ENCODE measurements around the gene HSPA1A. TPM values are rescaled to one million over a fixed set of nuclear protein-coding genes. Genes with fewer than 3 reads are reported as not detected.

The HSPA1A gene
- total and polyA plus RNA-seq, 3 donors from 2014 or later: 90.4 to 151 (median 113) TPM

DNA sequence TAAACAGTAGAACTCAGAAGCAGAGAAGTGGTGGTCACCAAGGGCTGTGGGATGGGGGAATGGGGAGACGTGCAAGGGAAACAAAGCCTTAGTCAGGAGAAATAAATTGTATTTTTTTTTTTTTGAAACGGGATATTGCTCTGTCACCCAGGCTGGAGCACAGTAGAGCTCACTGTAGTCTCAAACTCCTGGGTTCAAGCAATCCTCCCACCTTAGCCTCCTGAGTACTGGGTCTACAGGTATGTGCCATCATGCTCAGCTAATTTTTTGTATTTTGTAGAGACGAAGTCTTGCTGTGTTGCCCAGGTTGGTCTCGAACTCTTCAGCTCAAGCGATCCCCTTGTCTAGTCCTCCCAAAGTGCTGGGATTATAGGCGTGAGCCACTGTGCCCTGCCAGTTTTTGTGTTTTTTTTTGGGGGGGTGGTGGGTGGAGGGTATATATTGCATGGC lies 15.6 kb downstream of the HSPA1A start:
- Histone ChIP-seq H3K36me3 (ENCODE audit: low read depth, missing control alignments) (no peaks in the 10 kb centered on the region), H3K27ac (peak overlapping the region; percentile 88 to 90), H3K27me3 (no peaks in the 10 kb centered on the region), H3K4me1 (peaks cover 17% of the 10 kb centered on the region), H3K4me3 (peak overlapping the region; percentile 42 to 63), H3K9me3 (no peaks in the 10 kb centered on the region)
- intact Hi-C loops (cut with DNase I; ENCODE audit: low total_unique reads): loop anchor here (5.0 kb wide), 1 partner anchor 149 kb away; the partner anchor contains the start of gene LY6G5C
- no peak for TF ChIP-seq POLR2A (IDR thresholded peaks at IDR 0.05)
- TF ChIP-seq, protein P1, sequence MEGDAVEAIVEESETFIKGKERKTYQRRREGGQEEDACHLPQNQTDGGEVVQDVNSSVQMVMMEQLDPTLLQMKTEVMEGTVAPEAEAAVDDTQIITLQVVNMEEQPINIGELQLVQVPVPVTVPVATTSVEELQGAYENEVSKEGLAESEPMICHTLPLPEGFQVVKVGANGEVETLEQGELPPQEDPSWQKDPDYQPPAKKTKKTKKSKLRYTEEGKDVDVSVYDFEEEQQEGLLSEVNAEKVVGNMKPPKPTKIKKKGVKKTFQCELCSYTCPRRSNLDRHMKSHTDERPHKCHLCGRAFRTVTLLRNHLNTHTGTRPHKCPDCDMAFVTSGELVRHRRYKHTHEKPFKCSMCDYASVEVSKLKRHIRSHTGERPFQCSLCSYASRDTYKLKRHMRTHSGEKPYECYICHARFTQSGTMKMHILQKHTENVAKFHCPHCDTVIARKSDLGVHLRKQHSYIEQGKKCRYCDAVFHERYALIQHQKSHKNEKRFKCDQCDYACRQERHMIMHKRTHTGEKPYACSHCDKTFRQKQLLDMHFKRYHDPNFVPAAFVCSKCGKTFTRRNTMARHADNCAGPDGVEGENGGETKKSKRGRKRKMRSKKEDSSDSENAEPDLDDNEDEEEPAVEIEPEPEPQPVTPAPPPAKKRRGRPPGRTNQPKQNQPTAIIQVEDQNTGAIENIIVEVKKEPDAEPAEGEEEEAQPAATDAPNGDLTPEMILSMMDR (IDR thresholded peaks at IDR 0.05): no peak
- no peak for DNase-seq
- 52 to 54% methylated on average over 6 of the region's 6 CpGs for WGBS, 2 donors

GRCh38 chr6:31831350-31832215 lies 16.2 kb downstream of the HSPA1A start:
- intact Hi-C loops (cut with DNase I; ENCODE audit: low total_unique reads): loop anchor here (5.0 kb wide), 1 partner anchor 149 kb away; the partner anchor contains the start of gene LY6G5C
- TF ChIP-seq, protein P1 (IDR thresholded peaks at IDR 0.05): no peak
- TF ChIP-seq POLR2A (IDR thresholded peaks at IDR 0.05): no peak
- DNase-seq: no peak
- WGBS, 2 donors: 84 to 85% methylated on average over 15 of the region's 15 CpGs
- H3K27me3 ChIP-seq: no peaks in the 10 kb centered on the region
- no peak overlapping the region for H3K4me3 ChIP-seq
- H3K36me3 ChIP-seq (ENCODE audit: low read depth, missing control alignments): no peaks in the 10 kb centered on the region
- H3K4me1 ChIP-seq: peaks cover 17% of the 10 kb centered on the region
- H3K27ac ChIP-seq: peak overlapping the region in 1 of 2 donors; percentile 14
- no peaks in the 10 kb centered on the region for H3K9me3 ChIP-seq

DNA sequence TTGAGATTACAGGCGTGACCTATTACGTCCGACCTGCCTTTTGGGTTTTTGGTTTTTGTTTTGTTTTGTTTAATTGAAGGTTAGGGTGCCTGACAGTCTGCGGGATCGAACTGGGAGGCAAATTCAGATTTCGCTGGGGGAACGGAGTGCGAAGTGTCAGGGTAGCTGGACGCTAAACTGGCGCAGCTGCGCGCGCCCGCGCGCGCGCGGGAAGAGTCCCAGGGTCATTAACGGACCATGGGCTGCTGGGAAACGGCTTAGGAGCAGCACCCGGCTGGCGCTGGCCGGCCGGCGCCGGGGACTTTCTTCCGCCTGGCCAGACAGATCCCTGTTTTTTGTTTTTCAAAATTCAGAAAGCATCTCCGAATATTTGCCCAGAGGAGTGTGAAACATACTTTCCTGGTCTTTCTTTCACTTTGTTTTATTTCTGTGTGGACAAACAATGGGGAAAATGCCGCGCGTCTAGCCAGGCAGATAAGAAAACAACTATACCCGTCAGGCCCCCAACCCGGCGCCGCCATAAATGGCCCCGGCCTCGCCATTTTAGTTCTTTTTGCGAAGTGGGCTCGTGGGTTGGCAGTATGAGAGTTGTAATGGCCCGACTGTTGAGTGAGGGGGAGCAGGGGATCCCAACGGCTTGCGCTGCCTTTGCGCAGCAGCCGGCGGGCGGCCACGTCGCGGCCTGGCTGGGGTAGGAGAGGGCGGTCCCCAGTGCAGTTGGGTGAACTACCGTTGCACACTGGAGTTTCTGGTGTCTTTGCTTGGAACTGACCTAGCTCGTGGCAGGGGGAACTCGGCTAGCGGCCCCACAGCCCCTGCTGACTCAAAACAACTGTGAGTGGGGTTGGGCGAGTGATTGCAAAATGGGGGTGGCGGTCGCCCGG lies 19.3 kb downstream of the HSPA1A start:
- TF ChIP-seq, protein P1 (IDR thresholded peaks at IDR 0.05): peak in 1 of 3 experiments; percentile 7
- no peak for TF ChIP-seq POLR2A (IDR thresholded peaks at IDR 0.05)
- Histone ChIP-seq H3K27ac (peak overlapping the region; percentile 97 to 98), H3K27me3 (no peaks in the 10 kb centered on the region), H3K4me1 (peaks cover 27% of the 10 kb centered on the region), H3K9me3 (no peaks in the 10 kb centered on the region), H3K4me3 (peak overlapping the region; percentile 89 to 93), H3K36me3 (ENCODE audit: low read depth, missing control alignments) (no peaks in the 10 kb centered on the region)
- peak; percentile 95 for DNase-seq
- WGBS, 2 donors: 0% methylated on average over 46 to 59 of the region's 59 CpGs
- intact Hi-C loops (cut with DNase I; ENCODE audit: low total_unique reads): loop anchor here (5.0 kb wide), 1 partner anchor 152 kb away; the partner anchor contains the start of gene LY6G5C

GRCh38 chr6:31836047-31836473 lies 20.7 kb downstream of the HSPA1A start:
- Histone ChIP-seq H3K4me1 (peaks cover 26% of the 10 kb centered on the region), H3K27me3 (no peaks in the 10 kb centered on the region), H3K27ac (peak overlapping the region; percentile 40 to 97), H3K36me3 (ENCODE audit: low read depth, missing control alignments) (no peaks in the 10 kb centered on the region), H3K4me3 (peak overlapping the region in 1 of 2 donors; percentile 89), H3K9me3 (no peaks in the 10 kb centered on the region)
- TF ChIP-seq, protein P1 (IDR thresholded peaks at IDR 0.05): no peak
- no peak for TF ChIP-seq POLR2A (IDR thresholded peaks at IDR 0.05)
- intact Hi-C loops (cut with DNase I; ENCODE audit: low total_unique reads): no loop called here
- 10 to 13% methylated on average over 14 of the region's 14 CpGs for WGBS, 2 donors
- DNase-seq: no peak

Measured in testis (tissue), 3 donors.